T-cell (primary cell): ENCODE results near the gene LGI4. TPM values are rescaled to one million over a fixed set of nuclear protein-coding genes. Genes with fewer than 3 reads are reported as not detected.

ENCODE experiments used
- ATAC-seq, 4 experiments: fragments of 200-7000 bp in 3 of 4; fragments of 150-1000 bp in 1 of 4; cut with Tn5 transposase; replicated peaks in 1 of 4; 1 replicate in 3 of 4; 2 replicates in 1 of 4; pipeline ENCODE4 v1.10.0; 2021; ENCODE audit warnings: moderate library complexity in 3 of 4, mild to moderate bottlenecking in 2 of 4, moderate number of reproducible peaks in 1 of 4
- CTCF ChIA-PET, 2 donors: fragments of 300-600 bp; sonication (Branson Sonifier 250); formaldehyde crosslinking; loops; one replicate each; lab custom pipeline; 2022; ENCODE audit warnings: antibody characterized with exemption in 2 of 2; lab: Charles Lee
- POLR2A ChIA-PET, 2 donors: fragments of 300-600 bp; sonication (Branson Sonifier 250); formaldehyde crosslinking; loops; one replicate each; lab custom pipeline; 2022; ENCODE audit warnings: antibody characterized with exemption in 2 of 2; lab: Charles Lee
- DNase-seq, 35 experiments: peaks; one replicate each; pipeline versions ENCODE4 v3.0.0 to v3.0.0-alpha.2; 2013 to 2023
- H3K27ac ChIP-seq: one replicate; pipeline ENCODE4 v1.5.1; 2013; ENCODE audit warnings: low read length
- H3K27me3 ChIP-seq, 2 experiments: replicated peaks in 1 of 2; 1 replicate in 1 of 2; 2 replicates in 1 of 2; pipeline versions ENCODE4 v1.6.1 to v1.7.0; 2013; ENCODE audit warnings: low read length in 1 of 2, mixed read lengths in 1 of 2; ENCODE audit not compliant: control insufficient read depth in 2 of 2, insufficient read depth in 2 of 2; ENCODE audit errors: extremely low read depth in 1 of 2
- H3K36me3 ChIP-seq, 2 donors: 1 replicate in 1 of 2; 2 replicates in 1 of 2; pipeline versions ENCODE4 v1.6.1 to v1.7.0; 2013; ENCODE audit warnings: low read length in 1 of 2; ENCODE audit not compliant: control insufficient read depth in 2 of 2, insufficient read depth in 1 of 2; ENCODE audit errors: extremely low read depth in 1 of 2
- H3K4me1 ChIP-seq, 2 experiments: 1 replicate in 1 of 2; 2 replicates in 1 of 2; pipeline versions ENCODE4 v1.6.1 to v1.7.0; 2013; ENCODE audit warnings: low read length in 2 of 2, mixed read lengths in 1 of 2; ENCODE audit not compliant: insufficient read depth in 2 of 2, control insufficient read depth in 1 of 2; ENCODE audit errors: extremely low read depth in 1 of 2
- H3K4me3 ChIP-seq, 2 donors: 1 replicate in 1 of 2; 2 replicates in 1 of 2; pipeline versions ENCODE4 v1.5.1 to v1.7.0; 2013; ENCODE audit warnings: mild to moderate bottlenecking in 2 of 2, low read length in 1 of 2, moderate library complexity in 1 of 2; ENCODE audit not compliant: control insufficient read depth in 1 of 2; ENCODE audit errors: extremely low read depth in 1 of 2
- H3K9me3 ChIP-seq: 2 replicates; pipeline ENCODE4 v1.7.0; 2013
- H3K27ac Mint-ChIP-seq, 2 donors: one replicate each; pipeline ENCODE4 v1.8.0; 2020 to 2021; ENCODE audit warnings: mild to moderate bottlenecking in 2 of 2, mixed read lengths in 2 of 2
- H3K27me3 Mint-ChIP-seq, 2 donors: one replicate each; pipeline ENCODE4 v1.8.0; 2021 to 2022; ENCODE audit warnings: mixed read lengths in 2 of 2
- H3K36me3 Mint-ChIP-seq: one replicate; pipeline ENCODE4 v1.8.0; 2021; ENCODE audit warnings: mixed read lengths
- H3K4me1 Mint-ChIP-seq, 3 donors: one replicate each; pipeline ENCODE4 v1.8.0; 2020 to 2022; ENCODE audit warnings: mixed read lengths in 3 of 3, mild to moderate bottlenecking in 1 of 3
- H3K4me3 Mint-ChIP-seq, 3 donors: one replicate each; pipeline ENCODE4 v1.8.0; 2020 to 2022; ENCODE audit warnings: mild to moderate bottlenecking in 3 of 3, mixed read lengths in 3 of 3, moderate library complexity in 3 of 3
- H3K9me3 Mint-ChIP-seq, 3 donors: one replicate each; pipeline ENCODE4 v1.8.0; 2020 to 2022; ENCODE audit warnings: mixed read lengths in 3 of 3
- WGBS: methylation state at CpG from one replicate; pipeline ENCODE4 v1.1.5; 2013; ENCODE audit warnings: missing lambda C conversion rate; ENCODE audit not compliant: insufficient coverage; 5-methylcytosine and 5-hydroxymethylcytosine counted together
- total RNA-seq, 35 experiments: library from RNA in 6 of 35; stranded (reverse) in 6 of 35; fragments of 120-200 nt in 1 of 35; gene quantifications; one replicate each; pipeline versions ENCODE4 v1.2.1 to v1.2.4 and lab custom pipeline; 2013 to 2026

LGI4 gene
- total RNA-seq, 5 donors from 2014 or later (not counting 1 experiment from before 2014, with no cell fraction given): 0.15 to 1.1 (median 0.89) TPM

- DNase-seq (no peak), ATAC-seq (no peak)
- no peaks in the 10 kb centered on the region for H3K27me3 ChIP-seq
- H3K4me1 ChIP-seq: peaks cover 10 to 46% of the 10 kb centered on the region in 2 experiments
- peaks cover 53 to 72% (median 69%) of the 10 kb centered on the region in 3 donors for H3K4me1 Mint-ChIP-seq
- H3K9me3 ChIP-seq: no peaks in the 10 kb centered on the region
- H3K27ac Mint-ChIP-seq: peak overlapping the region; percentile 98 to 99
- ChIA-PET POLR2A (no interaction called here), CTCF (no interaction called here)
- H3K4me3 ChIP-seq: peak overlapping the region in 1 of 2 donors; percentile 99
- H3K27me3 Mint-ChIP-seq: no peaks in the 10 kb centered on the region
- H3K27ac ChIP-seq: peak overlapping the region; percentile 92
- H3K36me3 ChIP-seq: peaks cover 3 to 52% of the 10 kb centered on the region in 2 donors
- WGBS: 88% methylated on average over 6 of the region's 7 CpGs
- peaks cover 50% of the 10 kb centered on the region for H3K36me3 Mint-ChIP-seq
- no peaks in the 10 kb centered on the region for H3K9me3 Mint-ChIP-seq
- H3K4me3 Mint-ChIP-seq: peak overlapping the region; percentile 99
These were observed 21.8 kb upstream of the LGI4 start for GRCh38 chr19:35156673-35157014.

GRCh38 chr19:35155981-35156672 is 21.3 kb upstream of the LGI4 start:
- ChIA-PET POLR2A (no interaction called here), CTCF (interaction anchor here in 1 of 2 donors (1.6 kb wide), 1 partner anchor 86 kb away, joined by 3 read pairs; no protein-coding TSS in a partner anchor)
- no peaks in the 10 kb centered on the region for H3K27me3 Mint-ChIP-seq
- H3K36me3 Mint-ChIP-seq: peaks cover 45% of the 10 kb centered on the region
- DNase-seq: no peak
- H3K27me3 ChIP-seq: no peaks in the 10 kb centered on the region
- no peaks in the 10 kb centered on the region for H3K9me3 Mint-ChIP-seq
- ATAC-seq: no peak
- H3K4me1 Mint-ChIP-seq: peaks cover 48 to 68% (median 63%) of the 10 kb centered on the region in 3 donors
- 75% methylated on average over 2 of the region's 6 CpGs for WGBS
- H3K4me1 ChIP-seq: peaks cover 10 to 46% of the 10 kb centered on the region in 2 experiments
- H3K27ac Mint-ChIP-seq: peak overlapping the region; percentile 98 to 99
- peak overlapping the region; percentile 94 to 99 for H3K4me3 ChIP-seq
- no peaks in the 10 kb centered on the region for H3K9me3 ChIP-seq
- peak overlapping the region; percentile 99 for H3K4me3 Mint-ChIP-seq
- H3K36me3 ChIP-seq: peaks cover 3 to 47% of the 10 kb centered on the region in 2 donors
- H3K27ac ChIP-seq: peak overlapping the region; percentile 92

- H3K36me3 ChIP-seq: peaks cover 3 to 40% of the 10 kb centered on the region in 2 donors
- POLR2A ChIA-PET: no interaction called here
- Mint-ChIP-seq H3K36me3 (peaks cover 39% of the 10 kb centered on the region), H3K9me3 (no peaks in the 10 kb centered on the region), H3K4me3 (peak overlapping the region; percentile 99), H3K27me3 (no peaks in the 10 kb centered on the region), H3K4me1 (peaks cover 46 to 67% (median 61%) of the 10 kb centered on the region in 3 donors), H3K27ac (peak overlapping the region; percentile 98 to 99)
- peak in 2 of 4 experiments; percentile 11 to 18 for ATAC-seq
- no peaks in the 10 kb centered on the region for H3K27me3 ChIP-seq
- H3K27ac ChIP-seq: peak overlapping the region; percentile 92
- peak in 2 of 35 experiments; percentile 27 to 39 for DNase-seq
- H3K9me3 ChIP-seq: no peaks in the 10 kb centered on the region
- peaks cover 10 to 46% of the 10 kb centered on the region in 2 experiments for H3K4me1 ChIP-seq
- 0% methylated on average over 13 of the region's 17 CpGs for WGBS
- H3K4me3 ChIP-seq: peak overlapping the region; percentile 94 to 99
- CTCF ChIA-PET: interaction anchor here in 1 of 2 donors (1.6 kb wide), 1 partner anchor 87 kb away, joined by 3 read pairs; no protein-coding TSS in a partner anchor
These were observed 20.6 kb upstream of the LGI4 start for GRCh38 chr19:35155441-35155840.

GRCh38 chr19:35154525-35155406 is 19.9 kb upstream of the LGI4 start, which contains the start of gene FXYD5:
FXYD5 (plus strand) TSS chr19:35154735; CDS start chr19:35155551, 816 bp downstream.
- H3K27me3 Mint-ChIP-seq: no peaks in the 10 kb centered on the region
- peak within 1 kb of the TSS; percentile 94 to 99 for H3K4me3 ChIP-seq
- no peaks in the 10 kb centered on the region for H3K9me3 ChIP-seq
- 1% methylated on average over 32 of the region's 49 CpGs for WGBS
- peaks cover 0 to 34% of the 10 kb centered on the region in 2 donors for H3K36me3 ChIP-seq
- ATAC-seq: peak; percentile 76 to 81 (median 78)
- CTCF ChIA-PET: interaction anchor here (0.6 to 1.7 kb wide), 11 partner anchors 11 to 493 kb away, joined by 3 to 12 read pairs (median 4); partner anchors contain the start of genes FXYD7 (in 1 of the 2) and LGI4 (in 1 of the 2)
- peak within 1 kb of the TSS; percentile 99 for H3K4me3 Mint-ChIP-seq
- H3K4me1 ChIP-seq: peaks cover 10 to 46% of the 10 kb centered on the region in 2 experiments
- H3K27me3 ChIP-seq: no peaks in the 10 kb centered on the region
- peaks cover 35% of the 10 kb centered on the region for H3K36me3 Mint-ChIP-seq
- peak; percentile 26 to 80 (median 60) for DNase-seq
- H3K4me1 Mint-ChIP-seq: peaks cover 46 to 67% (median 60%) of the 10 kb centered on the region in 3 donors
- POLR2A ChIA-PET: interaction anchor here (0.6 to 1.0 kb wide), 3 partner anchors 12 to 168 kb away, joined by 3 to 7 read pairs (median 3); no protein-coding TSS in a partner anchor
- peak within 1 kb of the TSS; percentile 92 for H3K27ac ChIP-seq
- H3K27ac Mint-ChIP-seq: peak within 1 kb of the TSS; percentile 98 to 99
- H3K9me3 Mint-ChIP-seq: no peaks in the 10 kb centered on the region

- CTCF ChIA-PET: interaction anchor here (0.6 to 1.7 kb wide), 14 partner anchors 8 to 494 kb away, joined by 3 to 12 read pairs (median 4); partner anchors contain the start of genes FXYD7 (in 1 of the 2) and LGI4 (in 1 of the 2)
- ATAC-seq (peak; percentile 67 to 76 (median 70)), DNase-seq (peak; percentile 44 to 83 (median 72))
- H3K36me3 ChIP-seq: peaks cover 0 to 25% of the 10 kb centered on the region in 2 donors
- Mint-ChIP-seq H3K9me3 (no peaks in the 10 kb centered on the region), H3K27me3 (no peaks in the 10 kb centered on the region), H3K27ac (peak overlapping the region; percentile 98 to 99), H3K4me1 (peaks cover 40 to 61% (median 53%) of the 10 kb centered on the region in 3 donors), H3K36me3 (peaks cover 28% of the 10 kb centered on the region), H3K4me3 (peak overlapping the region; percentile 99)
- H3K27ac ChIP-seq: peak overlapping the region; percentile 92
- H3K4me1 ChIP-seq: peaks cover 10 to 46% of the 10 kb centered on the region in 2 experiments
- under 1% methylated on average over 25 of the region's 36 CpGs for WGBS
- H3K27me3 ChIP-seq: no peaks in the 10 kb centered on the region
- no peaks in the 10 kb centered on the region for H3K9me3 ChIP-seq
- POLR2A ChIA-PET: interaction anchor here (0.6 to 1.0 kb wide), 4 partner anchors 13 to 193 kb away, joined by 3 to 7 read pairs (median 3); no protein-coding TSS in a partner anchor
- H3K4me3 ChIP-seq: peak overlapping the region; percentile 94 to 99
These were observed 19.1 kb upstream of the LGI4 start for GRCh38 chr19:35153701-35154524.
